Measurements from ENCODE around the gene GTF3C2. TPM values are rescaled to one million over a fixed set of nuclear protein-coding genes. Genes with fewer than 3 reads are reported as not detected.

The GTF3C2 gene
- total RNA-seq, 4 donors from 2014 or later, result 27.5 to 44.3 (median 31.6) TPM

GRCh38 chr2:27379383-27379835, 22.8 kb upstream of the GTF3C2 start:
- Histone ChIP-seq H3K27ac (replicated peaks in 1 of 4) (peak overlapping the region; percentile 85 to 93 (median 88)), H3K4me1 (peaks cover 19 to 45% (median 28%) of the 10 kb centered on the region in 4 donors), H3K27me3 (no peaks in the 10 kb centered on the region), H3K36me3 (peaks cover 39 to 75% (median 73%) of the 10 kb centered on the region in 4 donors), H3K9me3 (no peaks in the 10 kb centered on the region), H3K4me3 (peak overlapping the region; percentile 69 to 92 (median 77))
- TF ChIP-seq POLR2A (IDR thresholded peaks at IDR 0.05; ENCODE audit: low read depth) (no peak), EP300 (IDR thresholded peaks at IDR 0.05) (no peak), POLR2AphosphoS5 (IDR thresholded peaks at IDR 0.05) (no peak)
- intact Hi-C loops (cut with DNase I), result loop anchor here (10.0 kb wide), 1 partner anchor 165 kb away; the partner anchor contains the start of genes ATRAID, CAD and SLC5A6
- 81% methylated on average over 2 of the region's 2 CpGs for WGBS
- no peak for DNase-seq (ENCODE audit: extremely low spot score)

DNA sequence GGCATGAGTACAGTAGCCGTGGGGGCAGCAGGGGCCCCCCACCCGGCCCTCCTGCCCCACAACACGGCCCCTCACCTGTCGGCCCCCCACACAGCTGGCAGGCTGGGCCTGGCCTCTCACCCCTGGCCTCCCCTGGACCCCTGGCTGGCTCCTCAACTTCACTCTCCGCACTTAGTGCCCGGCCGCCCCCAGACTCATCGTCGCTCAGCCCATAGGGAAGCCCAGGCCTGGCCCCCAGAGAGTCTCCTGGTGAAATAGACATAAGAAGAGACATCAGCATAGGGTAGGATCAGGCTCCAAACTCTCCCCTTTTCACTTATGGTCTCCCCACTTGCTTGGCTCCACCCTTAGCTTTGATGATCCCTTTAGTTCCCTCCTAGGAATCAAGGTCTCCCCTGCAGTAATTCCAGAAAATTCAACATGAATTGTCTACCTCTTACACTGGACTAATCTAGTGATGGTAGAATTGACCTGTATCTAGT, 22.3 kb upstream of the GTF3C2 start:
- DNase-seq (ENCODE audit: extremely low spot score), result no peak
- WGBS, result 80% methylated on average over 5 of the region's 9 CpGs
- Histone ChIP-seq H3K9me3 (no peaks in the 10 kb centered on the region), H3K27ac (replicated peaks in 1 of 4) (peak overlapping the region in 3 of 4 donors; percentile 85 to 93 (median 90)), H3K4me1 (peaks cover 19 to 47% (median 28%) of the 10 kb centered on the region in 4 donors), H3K27me3 (no peaks in the 10 kb centered on the region), H3K4me3 (no peak overlapping the region), H3K36me3 (peaks cover 44 to 75% (median 73%) of the 10 kb centered on the region in 4 donors)
- intact Hi-C loops (cut with DNase I), result loop anchor here (10.0 kb wide), 1 partner anchor 164 kb away; the partner anchor contains the start of genes ATRAID, CAD and SLC5A6
- TF ChIP-seq POLR2AphosphoS5 (IDR thresholded peaks at IDR 0.05) (no peak), EP300 (IDR thresholded peaks at IDR 0.05) (no peak), POLR2A (IDR thresholded peaks at IDR 0.05; ENCODE audit: low read depth) (no peak), CTCF (IDR thresholded peaks at IDR 0.05) (no peak)

- Histone ChIP-seq H3K27me3 (no peaks in the 10 kb centered on the region), H3K36me3 (peaks cover 50 to 75% (median 73%) of the 10 kb centered on the region in 4 donors), H3K27ac (replicated peaks in 1 of 4) (peak overlapping the region in 2 of 4 donors; percentile 85 to 93), H3K4me1 (peaks cover 19 to 53% (median 29%) of the 10 kb centered on the region in 4 donors), H3K4me3 (no peak overlapping the region), H3K9me3 (no peaks in the 10 kb centered on the region)
- no peak for DNase-seq (ENCODE audit: extremely low spot score)
- WGBS, result 79% methylated on average over 10 of the region's 29 CpGs
- TF ChIP-seq CTCF (IDR thresholded peaks at IDR 0.05) (peak in 1 of 3 experiments; percentile 4), POLR2A (IDR thresholded peaks at IDR 0.05; ENCODE audit: low read depth) (no peak), POLR2AphosphoS5 (IDR thresholded peaks at IDR 0.05) (peak in 1 of 2 donors; percentile 17), EP300 (IDR thresholded peaks at IDR 0.05) (no peak)
- intact Hi-C loops (cut with DNase I), result loop anchor here (10.0 kb wide), 1 partner anchor 163 kb away; the partner anchor contains the start of genes ATRAID, CAD and SLC5A6
These were observed 21.7 kb upstream of the GTF3C2 start for GRCh38 chr2:27378096-27378808.

- no peaks in the 10 kb centered on the region for H3K27me3 ChIP-seq
- peaks cover 23 to 59% (median 33%) of the 10 kb centered on the region in 4 donors for H3K4me1 ChIP-seq
- no peak overlapping the region for H3K4me3 ChIP-seq
- peaks cover 52 to 77% (median 73%) of the 10 kb centered on the region in 4 donors for H3K36me3 ChIP-seq
- intact Hi-C loops (cut with DNase I), result loop anchor here (10.0 kb wide), 1 partner anchor 163 kb away; the partner anchor contains the start of genes ATRAID, CAD and SLC5A6
- H3K27ac ChIP-seq (replicated peaks in 1 of 4), result no peak overlapping the region
- 82% methylated on average over 17 of the region's 18 CpGs for WGBS
- no peak for DNase-seq (ENCODE audit: extremely low spot score)
- H3K9me3 ChIP-seq, result no peaks in the 10 kb centered on the region
- TF ChIP-seq CTCF (IDR thresholded peaks at IDR 0.05) (no peak), EP300 (IDR thresholded peaks at IDR 0.05) (no peak), POLR2AphosphoS5 (IDR thresholded peaks at IDR 0.05) (no peak), POLR2A (IDR thresholded peaks at IDR 0.05; ENCODE audit: low read depth) (no peak)
These were observed 21.1 kb upstream of the GTF3C2 start for GRCh38 chr2:27377618-27378095.

Measured in esophagus muscularis mucosa (tissue), 4 donors.